SJCRH30 (cell line): Measurements from ENCODE around the gene MINDY4. TPM values are rescaled to one million over a fixed set of nuclear protein-coding genes. Genes with fewer than 3 reads are reported as not detected.

Experiments used
- DNase-seq, 2 experiments: peaks; one replicate each; pipeline ENCODE4 v3.0.0-alpha.2; 2015 to 2020
- H3K27ac ChIP-seq: fragments of 250-450 bp; sonication (Bioruptor Pico); 2 replicates; pipeline ENCODE4 v1.5.1; 2020; ENCODE audit warnings: mild to moderate bottlenecking, moderate library complexity
- H3K27me3 ChIP-seq: fragments of 250-450 bp; sonication (Bioruptor Pico); 2 replicates; pipeline ENCODE4 v1.5.1; 2020; ENCODE audit warnings: mild to moderate bottlenecking, moderate library complexity
- H3K36me3 ChIP-seq: fragments of 250-450 bp; sonication (Bioruptor Pico); 2 replicates; pipeline ENCODE4 v1.5.1; 2020; ENCODE audit warnings: mild to moderate bottlenecking, moderate library complexity
- H3K4me1 ChIP-seq: fragments of 250-450 bp; sonication (Bioruptor Pico); 2 replicates; pipeline ENCODE4 v1.5.1; 2020; ENCODE audit warnings: mild to moderate bottlenecking, moderate library complexity
- H3K4me3 ChIP-seq: fragments of 250-450 bp; sonication (Bioruptor Pico); 2 replicates; pipeline ENCODE4 v1.5.1; 2020; ENCODE audit warnings: mild to moderate bottlenecking, moderate library complexity
- H3K9me3 ChIP-seq: fragments of 250-450 bp; sonication (Bioruptor Pico); replicated peaks from 2 replicates; pipeline ENCODE4 v1.5.1; 2020; ENCODE audit warnings: mild to moderate bottlenecking, moderate library complexity
- total RNA-seq: library from RNA; depleted of rRNA; stranded (reverse); fragments of >200 nt; shearing (Covaris generic); gene quantifications from 2 replicates; pipeline ENCODE4 v1.2.3, GENCODE V29; 2014

MINDY4 gene
- total RNA-seq, 1 experiment from 2014 or later, result not detected

DNA sequence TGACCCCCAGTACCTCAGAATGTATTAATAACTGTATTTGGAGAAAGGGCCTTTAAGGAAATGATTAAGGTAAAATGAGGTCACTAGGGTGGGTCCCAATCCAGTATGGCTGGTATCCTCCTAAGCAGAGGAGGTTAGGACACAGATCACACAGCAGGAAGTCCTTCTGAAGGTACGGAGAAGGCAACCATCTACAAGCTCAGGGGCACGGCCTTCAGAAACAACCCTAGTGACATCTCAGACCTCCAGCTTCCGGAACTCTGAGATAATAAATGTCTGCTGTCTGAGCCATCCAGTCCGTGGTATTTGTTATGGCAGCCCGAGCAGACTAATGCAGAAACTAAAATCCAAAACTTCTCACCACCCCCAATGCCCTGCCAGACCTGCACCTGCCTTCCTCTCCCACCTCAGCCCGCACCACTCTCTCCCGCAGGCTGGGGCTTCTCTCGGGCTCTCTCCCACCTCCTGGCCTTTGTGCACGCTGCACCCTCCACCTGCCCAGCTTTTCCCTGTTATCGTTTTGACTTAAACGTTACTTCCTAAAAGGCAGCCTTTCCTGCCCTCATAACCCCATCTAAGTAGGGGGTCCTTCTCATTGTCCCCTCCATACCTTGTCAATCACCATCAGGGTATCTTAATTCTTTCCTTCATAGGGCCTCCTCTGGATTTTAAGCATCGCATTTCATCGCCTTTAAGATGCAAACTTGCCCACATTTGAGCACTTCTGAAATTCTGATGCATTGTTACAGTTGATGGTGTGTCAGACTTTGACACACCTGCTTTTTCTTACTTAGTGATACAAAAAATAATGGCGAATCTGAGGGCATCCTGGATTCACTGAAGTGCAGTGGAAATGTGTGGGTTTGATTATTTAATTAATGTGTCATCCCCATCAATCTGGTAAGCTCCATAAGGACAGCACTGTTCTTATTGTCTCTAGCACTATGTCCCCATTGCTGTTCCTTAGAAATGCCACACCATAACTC is 108.2 kb downstream of the MINDY4 start:
- Histone ChIP-seq H3K27me3 (peaks cover 34% of the 10 kb centered on the region), H3K36me3 (no peaks in the 10 kb centered on the region), H3K4me3 (no peak overlapping the region), H3K27ac (no peak overlapping the region), H3K4me1 (no peaks in the 10 kb centered on the region), H3K9me3 (no peaks in the 10 kb centered on the region)
- DNase-seq, result no peak

GRCh38 chr7:30880125-30880720 is 109.0 kb downstream of the MINDY4 start:
- no peak for DNase-seq
- no peaks in the 10 kb centered on the region for H3K36me3 ChIP-seq
- H3K4me3 ChIP-seq, result no peak overlapping the region
- peaks cover 36% of the 10 kb centered on the region for H3K27me3 ChIP-seq
- no peaks in the 10 kb centered on the region for H3K9me3 ChIP-seq
- no peak overlapping the region for H3K27ac ChIP-seq
- H3K4me1 ChIP-seq, result no peaks in the 10 kb centered on the region

DNA sequence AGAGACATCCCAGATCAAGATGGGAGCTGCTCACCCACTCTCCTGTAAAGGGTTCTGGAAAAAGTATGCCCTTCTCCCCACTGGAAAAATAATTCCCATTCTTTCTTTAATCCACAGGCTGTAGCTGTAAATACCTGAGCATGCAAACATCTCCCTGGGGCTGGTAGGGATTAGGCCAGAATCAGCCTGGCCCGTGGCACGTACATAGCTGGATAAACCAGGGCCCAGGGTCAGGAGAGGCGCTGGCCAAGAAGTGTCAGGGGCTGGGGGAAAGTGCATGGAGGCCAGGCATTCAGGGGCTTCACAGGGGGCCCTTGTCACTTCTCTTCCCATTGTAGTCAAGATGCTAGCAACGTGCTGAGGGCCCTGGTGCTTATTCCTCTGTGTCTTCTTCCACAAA is 109.7 kb downstream of the MINDY4 start:
- Histone ChIP-seq H3K4me3 (no peak overlapping the region), H3K36me3 (no peaks in the 10 kb centered on the region), H3K27ac (no peak overlapping the region), H3K27me3 (peaks cover 37% of the 10 kb centered on the region), H3K4me1 (no peaks in the 10 kb centered on the region), H3K9me3 (no peaks in the 10 kb centered on the region)
- no peak for DNase-seq

DNA sequence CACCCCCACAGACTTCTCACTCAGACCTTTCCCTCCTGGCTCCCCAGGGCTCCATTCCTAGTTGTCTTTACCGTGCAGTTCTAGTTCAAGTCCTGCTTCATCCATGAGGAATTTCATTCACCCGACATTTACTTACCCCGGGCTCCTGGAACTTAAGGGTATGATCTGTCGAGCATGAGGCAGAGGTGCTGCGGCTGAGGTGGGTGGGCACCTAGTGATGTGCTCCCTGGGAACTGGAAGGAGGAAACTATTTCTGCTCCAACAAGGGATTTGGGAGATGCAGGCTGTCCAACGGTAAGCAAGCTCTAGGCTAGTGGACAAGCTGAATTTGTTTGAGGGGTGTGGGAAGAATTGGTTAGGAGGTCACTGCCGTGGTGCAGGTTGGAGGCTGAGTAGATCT is 110.2 kb downstream of the MINDY4 start:
- Histone ChIP-seq H3K27ac (no peak overlapping the region), H3K9me3 (no peaks in the 10 kb centered on the region), H3K4me3 (no peak overlapping the region), H3K27me3 (peaks cover 40% of the 10 kb centered on the region), H3K4me1 (no peaks in the 10 kb centered on the region), H3K36me3 (no peaks in the 10 kb centered on the region)
- DNase-seq, result no peak

- no peaks in the 10 kb centered on the region for H3K4me1 ChIP-seq
Measured at GRCh38 chr7:30884881-30885280, 113.7 kb downstream of the MINDY4 start.

GRCh38 chr7:30886608-30887011 is 115.4 kb downstream of the MINDY4 start:
- Histone ChIP-seq H3K4me3 (no peak overlapping the region), H3K36me3 (no peaks in the 10 kb centered on the region), H3K27me3 (peaks cover 38% of the 10 kb centered on the region), H3K9me3 (no peaks in the 10 kb centered on the region), H3K4me1 (no peaks in the 10 kb centered on the region), H3K27ac (no peak overlapping the region)
- DNase-seq, result no peak

More at GRCh38 chr7:30884881-30885280, 113.7 kb downstream of the MINDY4 start:
- H3K4me3 ChIP-seq, result no peak overlapping the region
- H3K9me3 ChIP-seq, result no peaks in the 10 kb centered on the region
- no peak for DNase-seq
- no peak overlapping the region for H3K27ac ChIP-seq
- no peaks in the 10 kb centered on the region for H3K36me3 ChIP-seq
- peaks cover 43% of the 10 kb centered on the region for H3K27me3 ChIP-seq

DNA sequence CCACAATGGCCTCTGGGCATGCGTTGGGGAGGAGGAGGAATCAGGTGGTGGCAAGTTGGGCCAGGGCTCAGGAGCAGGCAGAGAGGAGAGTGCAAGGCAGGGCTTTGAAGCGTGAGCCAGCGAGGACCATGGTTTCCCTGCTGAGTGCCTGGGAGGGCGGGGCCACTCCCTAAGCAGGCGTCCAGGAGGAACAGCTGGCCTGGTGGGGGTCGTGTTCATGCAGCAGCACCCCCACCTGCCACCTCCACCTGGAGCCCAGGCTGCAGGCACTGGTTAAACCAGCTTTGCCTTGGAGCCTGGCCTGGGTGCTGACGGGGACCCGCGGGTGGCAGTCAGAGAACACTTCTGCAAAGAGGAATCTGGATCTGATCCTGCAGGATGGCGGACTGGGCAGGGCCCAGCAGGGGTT is 116.3 kb downstream of the MINDY4 start:
- no peaks in the 10 kb centered on the region for H3K9me3 ChIP-seq
- no peak for DNase-seq
- no peaks in the 10 kb centered on the region for H3K36me3 ChIP-seq
- no peak overlapping the region for H3K27ac ChIP-seq
- no peak overlapping the region for H3K4me3 ChIP-seq
- H3K27me3 ChIP-seq, result peaks cover 42% of the 10 kb centered on the region
- no peaks in the 10 kb centered on the region for H3K4me1 ChIP-seq

DNA sequence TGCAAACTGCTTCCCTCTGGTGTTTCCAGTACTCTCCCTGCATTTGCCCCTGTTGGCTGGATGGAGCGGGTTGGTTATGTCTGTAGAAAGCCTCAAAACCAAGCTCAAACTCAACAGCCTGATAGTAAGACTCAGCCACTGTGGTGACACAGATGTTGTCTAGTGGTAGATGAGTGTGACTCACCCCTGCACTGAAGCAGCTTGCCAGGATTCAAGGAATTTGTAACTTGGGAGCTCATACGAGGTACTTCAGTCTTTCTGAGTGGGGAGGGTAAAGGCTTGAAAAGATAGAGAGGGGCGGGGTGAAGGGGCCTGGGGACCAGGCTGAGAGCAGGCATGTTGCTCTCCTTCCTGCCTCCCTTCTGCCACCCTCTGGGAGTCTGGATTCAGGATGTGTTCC is 117.5 kb downstream of the MINDY4 start:
- Histone ChIP-seq H3K27me3 (peaks cover 42% of the 10 kb centered on the region), H3K4me1 (no peaks in the 10 kb centered on the region), H3K36me3 (no peaks in the 10 kb centered on the region), H3K4me3 (no peak overlapping the region), H3K9me3 (no peaks in the 10 kb centered on the region), H3K27ac (no peak overlapping the region)
- peak in 1 of 2 experiments; percentile 31 for DNase-seq

DNA sequence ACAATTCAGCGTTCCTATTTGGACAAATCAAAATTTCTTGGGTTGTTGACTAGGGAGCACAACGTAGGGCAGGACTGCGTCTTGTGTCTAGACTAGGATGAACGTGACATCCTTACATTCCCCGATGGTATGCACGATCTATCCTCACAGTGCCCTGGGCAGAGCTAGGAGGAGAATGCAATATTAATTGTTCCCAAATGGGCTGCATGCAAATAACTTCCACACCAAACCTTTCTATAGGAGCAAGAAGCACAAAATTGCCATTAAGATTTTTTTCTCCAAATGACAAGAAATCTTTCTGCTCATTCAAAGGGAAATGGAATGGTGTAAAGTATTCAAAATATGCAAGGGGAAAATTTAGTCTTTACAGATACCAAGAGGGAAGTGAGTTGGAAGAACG is 119.0 kb downstream of the MINDY4 start:
- no peak overlapping the region for H3K27ac ChIP-seq
- peaks cover 38% of the 10 kb centered on the region for H3K27me3 ChIP-seq
- H3K4me1 ChIP-seq, result no peaks in the 10 kb centered on the region
- H3K36me3 ChIP-seq, result no peaks in the 10 kb centered on the region
- no peak overlapping the region for H3K4me3 ChIP-seq
- no peaks in the 10 kb centered on the region for H3K9me3 ChIP-seq
- DNase-seq, result no peak

DNA sequence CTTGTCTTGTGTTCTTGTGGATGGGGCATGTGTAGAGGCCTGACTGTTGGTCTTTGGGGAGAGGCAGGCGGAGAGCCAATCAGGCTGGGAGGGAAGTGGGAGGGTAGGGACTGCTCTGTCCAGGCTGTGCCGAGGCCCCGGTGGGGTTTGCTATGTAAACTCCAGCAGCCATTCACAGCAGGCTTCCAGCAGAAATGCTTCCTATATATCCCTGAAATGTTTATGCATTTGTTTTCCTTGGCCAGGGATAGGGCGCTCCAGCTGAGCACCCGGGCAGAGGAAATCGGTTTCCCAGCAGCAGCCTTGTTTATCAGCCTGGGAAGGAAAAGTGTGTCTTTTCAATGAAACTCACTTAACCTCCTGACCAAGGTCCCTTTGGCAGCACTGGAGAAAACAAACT is 122.1 kb downstream of the MINDY4 start:
- H3K4me3 ChIP-seq, result no peak overlapping the region
- no peak overlapping the region for H3K27ac ChIP-seq
- H3K4me1 ChIP-seq, result no peaks in the 10 kb centered on the region
- peaks cover 39% of the 10 kb centered on the region for H3K27me3 ChIP-seq
- H3K9me3 ChIP-seq, result no peaks in the 10 kb centered on the region
- DNase-seq, result no peak
- H3K36me3 ChIP-seq, result no peaks in the 10 kb centered on the region

DNA sequence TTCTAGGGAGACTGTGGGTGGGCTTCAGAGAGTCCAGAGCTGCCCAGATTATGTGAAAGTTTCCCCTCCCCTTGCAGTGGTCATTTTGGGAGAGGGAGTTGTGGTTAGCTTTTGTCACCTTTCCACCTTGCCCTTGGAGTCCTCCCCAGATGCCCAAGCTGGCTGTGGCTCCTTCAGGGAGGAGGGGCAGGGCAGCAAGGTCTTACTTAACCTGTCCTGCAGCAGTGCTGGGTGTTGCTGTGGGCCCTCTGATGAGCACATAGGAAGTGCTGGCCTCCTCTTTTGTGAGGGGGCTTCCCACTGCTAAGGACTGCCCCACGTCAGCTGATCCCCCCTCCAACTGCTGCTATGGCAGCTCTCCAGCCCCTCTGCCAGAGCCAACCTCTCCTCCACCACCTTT is 122.8 kb downstream of the MINDY4 start:
- no peak for DNase-seq
- H3K4me1 ChIP-seq, result no peaks in the 10 kb centered on the region

DNA sequence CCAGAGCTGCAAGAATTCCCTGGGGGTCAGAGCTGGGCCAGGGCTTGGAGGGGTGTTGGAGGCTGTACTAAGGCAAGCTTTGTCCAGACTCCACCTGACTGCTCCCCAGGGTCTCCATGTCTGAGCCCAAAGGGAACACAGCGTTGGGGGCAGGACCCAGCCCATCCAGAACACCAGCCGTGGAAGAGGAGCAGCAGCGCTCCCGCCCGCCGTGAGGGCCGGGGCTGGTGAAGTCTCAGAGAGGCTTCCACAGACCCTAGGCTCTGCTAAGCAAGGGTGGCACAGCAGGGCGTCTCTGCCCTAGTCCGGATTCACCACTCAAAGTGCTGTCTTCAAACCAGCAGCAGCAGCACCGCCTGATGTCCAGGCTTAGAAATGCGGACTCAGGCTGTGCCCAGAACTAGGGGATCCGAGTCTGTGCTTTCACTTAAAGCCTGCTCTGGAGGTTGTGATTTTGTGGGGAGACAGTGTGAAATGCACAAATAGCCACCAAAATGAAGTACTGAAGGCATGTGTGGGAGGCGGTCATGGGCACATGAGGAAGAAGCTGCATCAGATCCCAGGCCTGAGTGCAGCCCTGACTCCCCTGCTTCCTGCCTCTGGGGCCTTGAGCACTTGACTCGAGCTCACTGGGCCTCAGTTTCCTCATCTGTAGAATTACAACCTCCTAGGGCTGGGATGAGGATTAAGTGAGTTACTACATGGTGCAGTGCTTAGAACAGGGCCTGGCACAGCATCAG is 123.8 kb downstream of the MINDY4 start:
- Histone ChIP-seq H3K36me3 (no peaks in the 10 kb centered on the region), H3K9me3 (no peaks in the 10 kb centered on the region), H3K4me3 (no peak overlapping the region), H3K27me3 (peaks cover 42% of the 10 kb centered on the region), H3K27ac (no peak overlapping the region), H3K4me1 (no peaks in the 10 kb centered on the region)
- DNase-seq, result peak in 1 of 2 experiments; percentile 26

More for the DNA sequence above, 122.8 kb downstream of the MINDY4 start:
- H3K36me3 ChIP-seq, result no peaks in the 10 kb centered on the region
- H3K27ac ChIP-seq, result no peak overlapping the region
- no peaks in the 10 kb centered on the region for H3K9me3 ChIP-seq
- H3K27me3 ChIP-seq, result peaks cover 40% of the 10 kb centered on the region
- H3K4me3 ChIP-seq, result no peak overlapping the region

- H3K4me3 ChIP-seq, result no peak overlapping the region
- no peaks in the 10 kb centered on the region for H3K9me3 ChIP-seq
- no peaks in the 10 kb centered on the region for H3K4me1 ChIP-seq
- no peak for DNase-seq
- H3K36me3 ChIP-seq, result no peaks in the 10 kb centered on the region
- no peak overlapping the region for H3K27ac ChIP-seq
- peaks cover 41% of the 10 kb centered on the region for H3K27me3 ChIP-seq
Measured at GRCh38 chr7:30896036-30896435, 124.8 kb downstream of the MINDY4 start.

DNA sequence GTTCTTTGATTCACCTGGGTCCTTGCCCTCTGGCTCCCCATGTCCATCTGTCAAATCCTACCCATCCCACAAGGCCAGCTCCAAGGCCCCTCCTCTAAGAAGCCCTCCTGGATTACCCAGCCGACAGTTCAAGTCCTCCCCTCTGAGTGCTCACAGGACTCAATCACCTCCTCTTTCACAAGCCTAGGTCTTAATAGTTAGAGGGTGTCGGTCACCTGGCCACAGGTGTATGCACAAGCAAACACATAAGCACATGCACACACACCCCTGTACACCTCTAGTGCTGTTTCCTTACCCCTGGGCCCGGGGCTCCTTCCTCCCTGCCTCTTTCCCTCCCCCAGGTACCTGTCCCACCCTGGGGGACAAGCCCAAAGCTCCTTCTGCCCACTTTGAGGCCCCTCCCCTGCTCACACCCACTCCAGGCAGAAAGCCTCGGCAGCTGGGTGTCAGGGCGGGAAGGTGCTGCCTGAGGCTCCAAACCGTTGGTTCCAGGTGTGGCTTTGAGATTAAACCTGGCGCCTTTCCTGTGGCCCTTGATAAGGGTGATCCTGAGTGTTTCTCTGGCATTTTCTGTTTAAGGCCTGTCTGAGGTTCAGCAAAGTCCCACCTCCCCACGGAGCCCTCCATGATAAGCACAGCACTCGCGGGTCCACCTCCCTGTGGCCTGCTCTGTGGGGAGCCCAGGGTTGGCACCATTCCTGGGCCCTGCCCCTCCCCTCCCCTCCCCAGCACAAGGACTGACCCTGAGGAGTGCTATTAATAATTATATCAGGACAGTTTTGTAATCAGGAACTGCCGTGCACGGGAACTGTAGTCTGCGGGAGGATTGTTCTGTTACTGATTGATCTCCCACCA is 125.8 kb downstream of the MINDY4 start:
- H3K36me3 ChIP-seq, result no peaks in the 10 kb centered on the region
- no peaks in the 10 kb centered on the region for H3K4me1 ChIP-seq
- H3K27me3 ChIP-seq, result peaks cover 36% of the 10 kb centered on the region
- no peak overlapping the region for H3K27ac ChIP-seq
- no peak overlapping the region for H3K4me3 ChIP-seq
- no peak for DNase-seq
- H3K9me3 ChIP-seq, result no peaks in the 10 kb centered on the region
